ENCODE data around the gene C9orf85. TPM values are rescaled to one million over a fixed set of nuclear protein-coding genes. Genes with fewer than 3 reads are reported as not detected.

C9orf85 gene
- total and polyA plus RNA-seq, 9 of the 15 experiments (the other 6 are each of a cell fraction or from before 2014, with no cell fraction given), result 6.7 to 17.6 (median 13.0) TPM

DNA sequence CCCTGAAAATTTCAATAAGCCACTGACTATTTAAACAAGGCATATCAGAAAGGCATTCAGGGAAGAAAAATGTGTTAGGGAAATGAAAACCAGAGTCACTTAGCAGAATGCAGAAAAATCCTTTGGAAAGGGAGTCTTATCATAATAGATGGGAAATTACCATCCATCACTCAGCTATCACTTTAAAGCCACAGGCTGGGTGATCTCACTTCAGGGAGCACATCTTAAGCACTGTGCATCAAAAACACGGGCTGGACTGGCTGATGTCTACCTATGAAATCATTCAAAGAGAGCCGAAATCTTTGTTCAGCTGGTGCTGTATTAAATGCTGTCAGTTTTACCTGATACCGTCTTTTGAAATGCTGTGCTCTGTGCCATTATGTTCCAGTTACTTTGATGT lies 75.5 kb downstream of the C9orf85 start (continued):
- TF ChIP-seq CREB1 (IDR thresholded peaks at IDR 0.05) (no peak), CREB1 (CRISPR knock-in tag; IDR thresholded peaks at IDR 0.05) (no peak), BHLHE40 (IDR thresholded peaks at IDR 0.05; ENCODE audit: low read length) (no peak)

DNA sequence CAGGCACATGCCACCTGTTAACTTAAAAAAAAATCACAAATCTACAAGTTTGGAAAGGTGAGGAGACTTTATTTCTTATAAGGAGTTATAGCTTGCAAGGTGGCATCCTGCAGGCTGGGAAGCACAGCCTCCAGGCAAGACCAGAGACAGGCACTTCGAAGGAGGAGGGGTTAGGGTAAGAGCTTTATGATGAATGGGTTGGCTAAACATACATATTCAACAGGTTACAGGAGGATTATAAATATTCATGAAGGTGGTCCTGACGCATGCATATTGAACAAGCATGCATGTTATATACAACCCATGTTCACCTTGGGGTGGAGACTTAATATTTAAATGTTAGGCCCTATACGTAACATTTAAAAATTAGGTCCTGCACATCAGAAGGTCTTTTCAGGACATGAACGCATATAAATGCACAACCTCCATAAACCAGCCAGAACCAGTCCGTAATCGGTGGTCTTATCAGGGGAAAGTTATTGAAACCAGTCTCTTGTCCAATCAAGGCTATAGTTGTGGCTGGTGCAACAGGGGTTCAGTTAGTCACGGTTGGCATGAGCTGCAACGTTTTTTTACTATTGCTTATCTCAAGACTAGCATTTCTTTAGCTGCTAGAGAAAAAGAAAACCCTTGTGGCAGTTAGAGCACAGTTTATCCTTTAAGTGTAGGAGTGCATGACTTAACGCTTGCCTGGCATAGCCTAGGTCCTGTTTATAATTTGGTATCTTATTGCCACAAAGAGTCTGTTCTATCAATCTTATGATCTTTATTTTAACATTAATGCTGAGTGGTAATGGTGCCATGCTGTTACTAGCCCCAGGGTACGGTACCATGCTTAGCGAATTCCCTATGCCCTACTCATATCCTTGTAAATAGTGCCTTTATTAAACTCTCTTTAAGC lies 76.3 kb downstream of the C9orf85 start:
- Histone ChIP-seq H3K36me3 (ENCODE audit: control insufficient read depth, insufficient read depth, low read length) (no peaks in the 10 kb centered on the region), H3K9me3 (replicated peaks; ENCODE audit: control insufficient read depth, insufficient read depth, low read depth, low read length) (no peaks in the 10 kb centered on the region), H3K4me3 (no peak overlapping the region), H3K27ac (ENCODE audit: extremely low read depth, low read depth, low read length) (no peak overlapping the region), H4K20me1 (replicated peaks; ENCODE audit: control insufficient read depth, insufficient read depth, low read length) (no peaks in the 10 kb centered on the region; the same call in 1 of the 2 replicates), H3K4me2 (ENCODE audit: insufficient read depth, low read length) (no peak overlapping the region), H3K27me3 (ENCODE audit: control insufficient read depth in 2 of 2, insufficient read depth in 2 of 2, low read length in 2 of 2) (peaks cover 0 to 12% of the 10 kb centered on the region in 2 experiments; a peak in 2 of 5 replicates), H2AFZ (ENCODE audit: low read depth, low read length) (no peak overlapping the region), H3K9me1 (ENCODE audit: control insufficient read depth, insufficient read depth, low read length) (no peaks in the 10 kb centered on the region), H3K9ac (ENCODE audit: insufficient read depth in 1 of 2, low read depth in 2 of 2, low read length in 2 of 2) (no peak overlapping the region), H3K4me1 (replicated peaks in 1 of 2; ENCODE audit: control insufficient read depth in 2 of 2, insufficient read depth in 2 of 2, low read length in 2 of 2) (no peaks in the 10 kb centered on the region; a peak in 1 of 5 replicates), H3K79me2 (ENCODE audit: control insufficient read depth, insufficient read depth, low read length) (no peaks in the 10 kb centered on the region)
- ChIA-PET CTCF (ENCODE audit: low intra/inter-chr PET ratio) (no interaction called here), POLR2A (interaction anchor here (0.7 kb wide), 1 partner anchor 10 kb away, joined by 3 read pairs; no protein-coding TSS in a partner anchor)
- TF ChIP-seq, protein P1, sequence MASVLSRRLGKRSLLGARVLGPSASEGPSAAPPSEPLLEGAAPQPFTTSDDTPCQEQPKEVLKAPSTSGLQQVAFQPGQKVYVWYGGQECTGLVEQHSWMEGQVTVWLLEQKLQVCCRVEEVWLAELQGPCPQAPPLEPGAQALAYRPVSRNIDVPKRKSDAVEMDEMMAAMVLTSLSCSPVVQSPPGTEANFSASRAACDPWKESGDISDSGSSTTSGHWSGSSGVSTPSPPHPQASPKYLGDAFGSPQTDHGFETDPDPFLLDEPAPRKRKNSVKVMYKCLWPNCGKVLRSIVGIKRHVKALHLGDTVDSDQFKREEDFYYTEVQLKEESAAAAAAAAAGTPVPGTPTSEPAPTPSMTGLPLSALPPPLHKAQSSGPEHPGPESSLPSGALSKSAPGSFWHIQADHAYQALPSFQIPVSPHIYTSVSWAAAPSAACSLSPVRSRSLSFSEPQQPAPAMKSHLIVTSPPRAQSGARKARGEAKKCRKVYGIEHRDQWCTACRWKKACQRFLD (CRISPR knock-in tag; IDR thresholded peaks at IDR 0.05), result no peak
- no peak for TF ChIP-seq NFIC (IDR thresholded peaks at IDR 0.05)
- TF ChIP-seq, protein P2, sequence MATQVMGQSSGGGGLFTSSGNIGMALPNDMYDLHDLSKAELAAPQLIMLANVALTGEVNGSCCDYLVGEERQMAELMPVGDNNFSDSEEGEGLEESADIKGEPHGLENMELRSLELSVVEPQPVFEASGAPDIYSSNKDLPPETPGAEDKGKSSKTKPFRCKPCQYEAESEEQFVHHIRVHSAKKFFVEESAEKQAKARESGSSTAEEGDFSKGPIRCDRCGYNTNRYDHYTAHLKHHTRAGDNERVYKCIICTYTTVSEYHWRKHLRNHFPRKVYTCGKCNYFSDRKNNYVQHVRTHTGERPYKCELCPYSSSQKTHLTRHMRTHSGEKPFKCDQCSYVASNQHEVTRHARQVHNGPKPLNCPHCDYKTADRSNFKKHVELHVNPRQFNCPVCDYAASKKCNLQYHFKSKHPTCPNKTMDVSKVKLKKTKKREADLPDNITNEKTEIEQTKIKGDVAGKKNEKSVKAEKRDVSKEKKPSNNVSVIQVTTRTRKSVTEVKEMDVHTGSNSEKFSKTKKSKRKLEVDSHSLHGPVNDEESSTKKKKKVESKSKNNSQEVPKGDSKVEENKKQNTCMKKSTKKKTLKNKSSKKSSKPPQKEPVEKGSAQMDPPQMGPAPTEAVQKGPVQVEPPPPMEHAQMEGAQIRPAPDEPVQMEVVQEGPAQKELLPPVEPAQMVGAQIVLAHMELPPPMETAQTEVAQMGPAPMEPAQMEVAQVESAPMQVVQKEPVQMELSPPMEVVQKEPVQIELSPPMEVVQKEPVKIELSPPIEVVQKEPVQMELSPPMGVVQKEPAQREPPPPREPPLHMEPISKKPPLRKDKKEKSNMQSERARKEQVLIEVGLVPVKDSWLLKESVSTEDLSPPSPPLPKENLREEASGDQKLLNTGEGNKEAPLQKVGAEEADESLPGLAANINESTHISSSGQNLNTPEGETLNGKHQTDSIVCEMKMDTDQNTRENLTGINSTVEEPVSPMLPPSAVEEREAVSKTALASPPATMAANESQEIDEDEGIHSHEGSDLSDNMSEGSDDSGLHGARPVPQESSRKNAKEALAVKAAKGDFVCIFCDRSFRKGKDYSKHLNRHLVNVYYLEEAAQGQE (IDR thresholded peaks at IDR 0.05; ENCODE audit: borderline replicate concordance), result peak; percentile 22; the same call in 1 of the 2 replicates
- TF ChIP-seq, protein P2 (CRISPR knock-in tag; IDR thresholded peaks at IDR 0.05; ENCODE audit: low read depth), result no peak
- ATAC-seq (no peak), FAIRE-seq (no peak), DNase-seq (ENCODE audit: extremely low read depth in 1 of 4, low spot score in 3 of 4) (no peak)
- 13% methylated on average over 11 of the region's 11 CpGs for WGBS (ENCODE audit: insufficient coverage, low coverage, missing lambda C conversion rate)
- no TSS peak for BruUV-seq (replicated peaks)
- intact Hi-C loops (cut with micrococcal nuclease), result no loop called here
- in situ Hi-C loops (cut with MboI), result no loop called here
